HCT116 (cell line): ENCODE data around the gene CRADD.

ENCODE experiments used
- ATF3 ChIP-seq: IDR thresholded peaks from 2 replicates; pipeline ENCODE4 v1.6.1; 2012
- CEBPB ChIP-seq: IDR thresholded peaks from 2 replicates; pipeline ENCODE4 v1.6.1; 2012; ENCODE audit warnings: low read depth
- CTCF ChIP-seq, 3 experiments: fragments of 200-600 bp in 1 of 3; sonication (generic) in 1 of 3; IDR thresholded peaks in 2 of 3; conservative IDR thresholded peaks in 1 of 3; 2 replicates each; pipeline ENCODE4 v1.5.1; 2012 to 2017; ENCODE audit warnings: low read depth in 2 of 3, low read length in 2 of 3, antibody characterized with exemption in 1 of 3, borderline replicate concordance in 1 of 3, control low read depth in 1 of 3, mild to moderate bottlenecking in 1 of 3, mixed read lengths in 1 of 3, mixed run types in 1 of 3, moderate library complexity in 1 of 3; ENCODE audit not compliant: insufficient read depth in 1 of 3
- EZH2 ChIP-seq: fragments of 200-600 bp; sonication (generic); IDR thresholded peaks from 2 replicates; pipeline ENCODE4 v1.6.1; 2017; ENCODE audit warnings: antibody characterized with exemption, mixed run types
- JUND ChIP-seq: IDR thresholded peaks from 2 replicates; pipeline ENCODE4 v1.6.1; 2012
- MAX ChIP-seq: IDR thresholded peaks from 2 replicates; pipeline ENCODE4 v1.6.1; 2012
- POLR2A ChIP-seq: IDR thresholded peaks from 2 replicates; pipeline ENCODE4 v1.7.0; 2011; ENCODE audit warnings: borderline replicate concordance; ENCODE audit not compliant: insufficient read depth, insufficient read length; ENCODE audit errors: extremely low read depth
- POLR2AphosphoS5 ChIP-seq: IDR thresholded peaks from 2 replicates; pipeline ENCODE4 v1.6.1; 2011; ENCODE audit warnings: mild to moderate bottlenecking, low read depth, low read length, moderate library complexity
- REST ChIP-seq: IDR thresholded peaks from 2 replicates; pipeline ENCODE4 v1.6.1; 2012; ENCODE audit warnings: low read depth
- SP1 ChIP-seq: IDR thresholded peaks from 2 replicates; pipeline ENCODE4 v1.6.1; 2012; ENCODE audit warnings: low read depth
- SRF ChIP-seq: IDR thresholded peaks from 2 replicates; pipeline ENCODE4 v1.6.1; 2012; ENCODE audit warnings: low read depth
- YY1 ChIP-seq: IDR thresholded peaks from 2 replicates; pipeline ENCODE4 v1.6.1; 2011; ENCODE audit warnings: low read length, low read depth, moderate library complexity, mild to moderate bottlenecking; ENCODE audit not compliant: insufficient replicate concordance; ENCODE audit errors: extremely low read depth
- ZBTB33 ChIP-seq: IDR thresholded peaks from 2 replicates; pipeline ENCODE4 v1.6.1; 2011; ENCODE audit warnings: mild to moderate bottlenecking, low read length, moderate library complexity; ENCODE audit not compliant: insufficient replicate concordance; ENCODE audit errors: extremely low read depth
- ZFX ChIP-seq: fragments of 450-650 bp; IDR thresholded peaks from 2 replicates; pipeline ENCODE4 v1.6.1; 2017

- no peak for TF ChIP-seq POLR2AphosphoS5
- TF ChIP-seq CTCF (IDR thresholded peaks at IDR 0.05 in 2 of 3, conservative IDR thresholded peaks at IDR 0.05 in 1 of 3; ENCODE audit: borderline replicate concordance in 1 of 3, insufficient read depth in 1 of 3, low read depth in 2 of 3, low read length in 2 of 3) = no peak
- no peak for TF ChIP-seq EZH2
- TF ChIP-seq REST = no peak
- no peak for TF ChIP-seq POLR2A
- TF ChIP-seq YY1 = no peak
- no peak for TF ChIP-seq MAX
- TF ChIP-seq ATF3 = no peak
- TF ChIP-seq SP1 = no peak
- TF ChIP-seq ZBTB33 = no peak
- no peak for TF ChIP-seq JUND
- no peak for TF ChIP-seq SRF
- no peak for TF ChIP-seq ZFX
- no peak for TF ChIP-seq CEBPB
Measured at GRCh38 chr12:93836620-93837260, 159.6 kb downstream of the CRADD start.
